HG02610 (cell line): Measurements from ENCODE around the gene TMC7.

ENCODE experiments used
- ATAC-seq: cut with Tn5 transposase; IDR thresholded peaks from one replicate; pipeline ENCODE4 v1.9.1; 2021; ENCODE audit warnings: mild to moderate bottlenecking, moderate library complexity; ENCODE audit not compliant: unreplicated experiment

The TMC7 gene

DNA sequence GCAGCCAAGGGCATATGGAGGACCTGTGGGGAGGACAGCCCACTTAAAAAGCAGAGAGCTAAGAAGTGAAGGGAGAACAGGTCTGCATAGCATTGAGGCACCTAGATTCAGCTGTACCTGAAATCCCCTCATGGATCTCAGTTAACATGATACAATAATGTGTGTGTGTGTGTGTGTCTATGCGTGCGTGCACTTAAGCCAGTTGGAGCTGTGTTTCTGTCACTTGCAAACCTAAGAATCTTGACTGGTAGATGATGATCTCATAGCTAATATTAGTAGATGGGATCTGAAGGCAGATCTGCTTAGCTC lies 128.3 kb downstream of the TMC7 start:
- ATAC-seq, result no peak
